WTC11 (cell line): ENCODE results near the gene SLAMF1. TPM values are rescaled to one million over a fixed set of nuclear protein-coding genes. Genes with fewer than 3 reads are reported as not detected.

ENCODE experiments used
- ATAC-seq: fragments of 200-7000 bp; cut with Tn5 transposase; 2 replicates; pipeline ENCODE4 v1.10.0; 2021; ENCODE audit warnings: mild to moderate bottlenecking, moderate library complexity
- CTCF ChIA-PET: fragments of 300-600 bp; sonication (Branson Sonifier 250); formaldehyde crosslinking; loops from one replicate; lab custom pipeline; 2021; ENCODE audit warnings: antibody characterized with exemption; lab: Charles Lee
- POLR2A ChIA-PET: fragments of 350-600 bp; sonication (Branson Sonifier 250); formaldehyde crosslinking; loops from one replicate; lab custom pipeline; 2021; ENCODE audit warnings: antibody characterized with exemption; lab: Charles Lee
- DNase-seq: peaks from one replicate; pipeline ENCODE4 v3.0.0; 2021; ENCODE audit warnings: low spot score
- H3K27ac Mint-ChIP-seq: 2 replicates; pipeline ENCODE4 v1.8.0; 2021; ENCODE audit warnings: mixed read lengths
- H3K27me3 Mint-ChIP-seq: 2 replicates; pipeline ENCODE4 v1.8.0; 2021; ENCODE audit warnings: low read depth, mild to moderate bottlenecking, moderate library complexity, mixed read lengths
- H3K36me3 Mint-ChIP-seq: 2 replicates; pipeline ENCODE4 v1.8.0; 2021; ENCODE audit warnings: mixed read lengths
- H3K4me1 Mint-ChIP-seq: 2 replicates; pipeline ENCODE4 v1.8.0; 2022; ENCODE audit warnings: mixed read lengths
- H3K4me3 Mint-ChIP-seq: 2 replicates; pipeline ENCODE4 v1.8.0; 2021; ENCODE audit warnings: mild to moderate bottlenecking, moderate library complexity, mixed read lengths
- H3K9me3 Mint-ChIP-seq: 2 replicates; pipeline ENCODE4 v1.8.0; 2021; ENCODE audit warnings: mixed read lengths
- CREM ChIP-seq: sonication (generic); formaldehyde crosslinking; IDR thresholded peaks from 2 replicates; pipeline ENCODE4 v1.8.1; 2022; ENCODE audit warnings: mild to moderate bottlenecking, missing genetic modification reagents, moderate library complexity
- ETV6 ChIP-seq: sonication (generic); formaldehyde crosslinking; IDR thresholded peaks from 2 replicates; pipeline ENCODE4 v1.8.1; 2022; ENCODE audit warnings: mild to moderate bottlenecking, missing genetic modification reagents
- GABPB1 ChIP-seq: sonication (generic); formaldehyde crosslinking; IDR thresholded peaks from 2 replicates; pipeline ENCODE4 v1.8.1; 2023; ENCODE audit warnings: mild to moderate bottlenecking, missing genetic modification reagents
- JUN ChIP-seq: sonication (generic); formaldehyde crosslinking; IDR thresholded peaks from 2 replicates; pipeline ENCODE4 v1.8.0; 2023; ENCODE audit warnings: mild to moderate bottlenecking, missing genetic modification reagents
- NFATC4 ChIP-seq: fragments of 250-450 bp; sonication (Bioruptor Pico); IDR thresholded peaks from 2 replicates; pipeline ENCODE4 v1.9.0; 2021; ENCODE audit warnings: mild to moderate bottlenecking
- PRRX2 ChIP-seq: fragments of 250-450 bp; sonication (Bioruptor Pico); IDR thresholded peaks from 2 replicates; pipeline ENCODE4 v1.8.0; 2021; ENCODE audit warnings: mild to moderate bottlenecking
- SMAD3 ChIP-seq: sonication (generic); formaldehyde crosslinking; IDR thresholded peaks from 2 replicates; pipeline ENCODE4 v1.8.0; 2022; ENCODE audit warnings: missing genetic modification reagents, mild to moderate bottlenecking, borderline replicate concordance
- SP1 ChIP-seq: sonication (generic); formaldehyde crosslinking; conservative IDR thresholded peaks from 2 replicates; pipeline ENCODE4 v1.8.1; 2022; ENCODE audit warnings: missing genetic modification reagents
- TCF7 ChIP-seq: sonication (generic); formaldehyde crosslinking; IDR thresholded peaks from 2 replicates; pipeline ENCODE4 v1.8.0; 2022; ENCODE audit warnings: mild to moderate bottlenecking, low read depth, missing genetic modification reagents, moderate library complexity
- ZNF219 ChIP-seq: sonication (generic); formaldehyde crosslinking; IDR thresholded peaks from 2 replicates; pipeline ENCODE4 v1.8.0; 2023; ENCODE audit warnings: missing genetic modification reagents, mild to moderate bottlenecking, borderline replicate concordance
- ZNF423 ChIP-seq: fragments of 250-450 bp; sonication (Bioruptor Pico); IDR thresholded peaks from 2 replicates; pipeline ENCODE4 v2.1.2; 2022; ENCODE audit warnings: mild to moderate bottlenecking, moderate library complexity
- total RNA-seq: library from RNA; stranded (reverse); gene quantifications from 3 replicates; pipeline ENCODE4 v1.2.3, GENCODE V29; 2021
- TF ChIP-seq, protein P1 (sequence below): sonication (generic); formaldehyde crosslinking; IDR thresholded peaks from 2 replicates; pipeline ENCODE4 v1.8.0; 2022; ENCODE audit warnings: missing genetic modification reagents
- TF ChIP-seq, protein P2 (sequence below): sonication (generic); formaldehyde crosslinking; IDR thresholded peaks from 2 replicates; pipeline ENCODE4 v1.8.1; 2022; ENCODE audit warnings: low read depth, missing genetic modification reagents, borderline replicate concordance
- TF ChIP-seq, protein P3 (sequence below): sonication (generic); formaldehyde crosslinking; IDR thresholded peaks from 2 replicates; pipeline ENCODE4 v1.8.1; 2022; ENCODE audit warnings: mild to moderate bottlenecking, missing genetic modification reagents, moderate library complexity, borderline replicate concordance
- TF ChIP-seq, protein P4 (sequence below): fragments of 250-450 bp; sonication (Bioruptor Pico); IDR thresholded peaks from 2 replicates; pipeline ENCODE4 v1.9.0; 2021; ENCODE audit warnings: mild to moderate bottlenecking
- TF ChIP-seq, protein P5 (sequence below): sonication (generic); formaldehyde crosslinking; IDR thresholded peaks from 2 replicates; pipeline ENCODE4 v1.8.1; 2023; ENCODE audit warnings: mild to moderate bottlenecking, missing genetic modification reagents
- TF ChIP-seq, protein P6 (sequence below): sonication (generic); formaldehyde crosslinking; IDR thresholded peaks from 2 replicates; pipeline ENCODE4 v1.8.1; 2022; ENCODE audit warnings: missing genetic modification reagents, borderline replicate concordance
- TF ChIP-seq, protein P7 (sequence below): fragments of 250-450 bp; sonication (Bioruptor Pico); IDR thresholded peaks from 2 replicates; pipeline ENCODE4 v1.8.0; 2021; ENCODE audit warnings: mild to moderate bottlenecking

The SLAMF1 gene
- total RNA-seq, 1 experiment from 2014 or later = 0.15 TPM

DNA sequence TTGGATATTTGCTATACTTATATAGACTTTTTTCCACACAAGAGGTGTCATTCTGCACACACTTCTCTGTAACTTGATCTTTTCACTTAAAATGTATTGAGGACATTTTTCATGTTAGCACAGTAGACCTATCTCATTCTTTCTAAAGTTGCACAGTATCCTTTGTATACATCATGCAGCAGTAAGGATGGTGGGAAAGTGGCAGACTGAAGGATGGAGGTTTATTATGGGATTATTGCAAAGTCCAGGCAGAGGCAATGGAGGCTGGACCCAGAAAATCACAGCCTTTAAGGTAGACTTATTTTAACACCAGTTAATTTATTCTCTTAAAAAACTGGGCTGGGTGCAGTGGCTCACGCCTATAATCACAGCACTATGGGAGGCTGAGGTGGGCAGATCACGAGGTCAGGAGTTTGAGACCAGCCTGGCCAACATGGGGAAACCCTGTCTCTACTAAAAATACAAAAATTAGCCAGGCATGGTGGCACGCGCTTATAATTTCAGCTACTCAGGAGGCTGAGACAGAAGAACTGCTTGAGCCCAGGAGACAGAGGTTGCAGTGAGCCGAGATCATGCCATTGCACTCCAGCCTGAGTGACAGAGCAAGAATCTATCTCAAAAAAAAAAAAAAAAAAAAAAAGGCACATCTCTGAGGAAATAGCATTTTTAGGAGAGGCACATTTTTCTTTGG, 25.8 kb downstream of the SLAMF1 start:
- H3K9me3 Mint-ChIP-seq = peaks cover 12% of the 10 kb centered on the region
- ATAC-seq (no peak), DNase-seq (no peak)
- H3K4me1 Mint-ChIP-seq = peaks cover 12% of the 10 kb centered on the region
- H3K27me3 Mint-ChIP-seq = no peaks in the 10 kb centered on the region; the same call in 1 of the 2 replicates
- peaks cover 7% of the 10 kb centered on the region for H3K36me3 Mint-ChIP-seq
- peak overlapping the region; percentile 39; the same call in 1 of the 2 replicates for H3K27ac Mint-ChIP-seq
- TF ChIP-seq GABPB1 (CRISPR knock-in tag) = no peak
- no peak for TF ChIP-seq SP1 (CRISPR knock-in tag)
- TF ChIP-seq, protein P1, sequence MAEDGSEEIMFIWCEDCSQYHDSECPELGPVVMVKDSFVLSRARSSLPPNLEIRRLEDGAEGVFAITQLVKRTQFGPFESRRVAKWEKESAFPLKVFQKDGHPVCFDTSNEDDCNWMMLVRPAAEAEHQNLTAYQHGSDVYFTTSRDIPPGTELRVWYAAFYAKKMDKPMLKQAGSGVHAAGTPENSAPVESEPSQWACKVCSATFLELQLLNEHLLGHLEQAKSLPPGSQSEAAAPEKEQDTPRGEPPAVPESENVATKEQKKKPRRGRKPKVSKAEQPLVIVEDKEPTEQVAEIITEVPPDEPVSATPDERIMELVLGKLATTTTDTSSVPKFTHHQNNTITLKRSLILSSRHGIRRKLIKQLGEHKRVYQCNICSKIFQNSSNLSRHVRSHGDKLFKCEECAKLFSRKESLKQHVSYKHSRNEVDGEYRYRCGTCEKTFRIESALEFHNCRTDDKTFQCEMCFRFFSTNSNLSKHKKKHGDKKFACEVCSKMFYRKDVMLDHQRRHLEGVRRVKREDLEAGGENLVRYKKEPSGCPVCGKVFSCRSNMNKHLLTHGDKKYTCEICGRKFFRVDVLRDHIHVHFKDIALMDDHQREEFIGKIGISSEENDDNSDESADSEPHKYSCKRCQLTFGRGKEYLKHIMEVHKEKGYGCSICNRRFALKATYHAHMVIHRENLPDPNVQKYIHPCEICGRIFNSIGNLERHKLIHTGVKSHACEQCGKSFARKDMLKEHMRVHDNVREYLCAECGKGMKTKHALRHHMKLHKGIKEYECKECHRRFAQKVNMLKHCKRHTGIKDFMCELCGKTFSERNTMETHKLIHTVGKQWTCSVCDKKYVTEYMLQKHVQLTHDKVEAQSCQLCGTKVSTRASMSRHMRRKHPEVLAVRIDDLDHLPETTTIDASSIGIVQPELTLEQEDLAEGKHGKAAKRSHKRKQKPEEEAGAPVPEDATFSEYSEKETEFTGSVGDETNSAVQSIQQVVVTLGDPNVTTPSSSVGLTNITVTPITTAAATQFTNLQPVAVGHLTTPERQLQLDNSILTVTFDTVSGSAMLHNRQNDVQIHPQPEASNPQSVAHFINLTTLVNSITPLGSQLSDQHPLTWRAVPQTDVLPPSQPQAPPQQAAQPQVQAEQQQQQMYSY (CRISPR knock-in tag) = no peak
- TF ChIP-seq JUN (CRISPR knock-in tag) = no peak
- TF ChIP-seq, protein P2, sequence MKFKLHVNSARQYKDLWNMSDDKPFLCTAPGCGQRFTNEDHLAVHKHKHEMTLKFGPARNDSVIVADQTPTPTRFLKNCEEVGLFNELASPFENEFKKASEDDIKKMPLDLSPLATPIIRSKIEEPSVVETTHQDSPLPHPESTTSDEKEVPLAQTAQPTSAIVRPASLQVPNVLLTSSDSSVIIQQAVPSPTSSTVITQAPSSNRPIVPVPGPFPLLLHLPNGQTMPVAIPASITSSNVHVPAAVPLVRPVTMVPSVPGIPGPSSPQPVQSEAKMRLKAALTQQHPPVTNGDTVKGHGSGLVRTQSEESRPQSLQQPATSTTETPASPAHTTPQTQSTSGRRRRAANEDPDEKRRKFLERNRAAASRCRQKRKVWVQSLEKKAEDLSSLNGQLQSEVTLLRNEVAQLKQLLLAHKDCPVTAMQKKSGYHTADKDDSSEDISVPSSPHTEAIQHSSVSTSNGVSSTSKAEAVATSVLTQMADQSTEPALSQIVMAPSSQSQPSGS = no peak
- TF ChIP-seq, protein P3, sequence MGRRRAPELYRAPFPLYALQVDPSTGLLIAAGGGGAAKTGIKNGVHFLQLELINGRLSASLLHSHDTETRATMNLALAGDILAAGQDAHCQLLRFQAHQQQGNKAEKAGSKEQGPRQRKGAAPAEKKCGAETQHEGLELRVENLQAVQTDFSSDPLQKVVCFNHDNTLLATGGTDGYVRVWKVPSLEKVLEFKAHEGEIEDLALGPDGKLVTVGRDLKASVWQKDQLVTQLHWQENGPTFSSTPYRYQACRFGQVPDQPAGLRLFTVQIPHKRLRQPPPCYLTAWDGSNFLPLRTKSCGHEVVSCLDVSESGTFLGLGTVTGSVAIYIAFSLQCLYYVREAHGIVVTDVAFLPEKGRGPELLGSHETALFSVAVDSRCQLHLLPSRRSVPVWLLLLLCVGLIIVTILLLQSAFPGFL (CRISPR knock-in tag) = no peak
- TF ChIP-seq, protein P4, sequence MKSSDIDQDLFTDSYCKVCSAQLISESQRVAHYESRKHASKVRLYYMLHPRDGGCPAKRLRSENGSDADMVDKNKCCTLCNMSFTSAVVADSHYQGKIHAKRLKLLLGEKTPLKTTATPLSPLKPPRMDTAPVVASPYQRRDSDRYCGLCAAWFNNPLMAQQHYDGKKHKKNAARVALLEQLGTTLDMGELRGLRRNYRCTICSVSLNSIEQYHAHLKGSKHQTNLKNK (CRISPR knock-in tag) = no peak
- TF ChIP-seq TCF7 (CRISPR knock-in tag) = no peak
- TF ChIP-seq PRRX2 (CRISPR knock-in tag) = no peak
- TF ChIP-seq ZNF423 (CRISPR knock-in tag) = no peak
- TF ChIP-seq ETV6 = no peak
- TF ChIP-seq, protein P5, sequence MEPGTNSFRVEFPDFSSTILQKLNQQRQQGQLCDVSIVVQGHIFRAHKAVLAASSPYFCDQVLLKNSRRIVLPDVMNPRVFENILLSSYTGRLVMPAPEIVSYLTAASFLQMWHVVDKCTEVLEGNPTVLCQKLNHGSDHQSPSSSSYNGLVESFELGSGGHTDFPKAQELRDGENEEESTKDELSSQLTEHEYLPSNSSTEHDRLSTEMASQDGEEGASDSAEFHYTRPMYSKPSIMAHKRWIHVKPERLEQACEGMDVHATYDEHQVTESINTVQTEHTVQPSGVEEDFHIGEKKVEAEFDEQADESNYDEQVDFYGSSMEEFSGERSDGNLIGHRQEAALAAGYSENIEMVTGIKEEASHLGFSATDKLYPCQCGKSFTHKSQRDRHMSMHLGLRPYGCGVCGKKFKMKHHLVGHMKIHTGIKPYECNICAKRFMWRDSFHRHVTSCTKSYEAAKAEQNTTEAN = no peak
- TF ChIP-seq, protein P6, sequence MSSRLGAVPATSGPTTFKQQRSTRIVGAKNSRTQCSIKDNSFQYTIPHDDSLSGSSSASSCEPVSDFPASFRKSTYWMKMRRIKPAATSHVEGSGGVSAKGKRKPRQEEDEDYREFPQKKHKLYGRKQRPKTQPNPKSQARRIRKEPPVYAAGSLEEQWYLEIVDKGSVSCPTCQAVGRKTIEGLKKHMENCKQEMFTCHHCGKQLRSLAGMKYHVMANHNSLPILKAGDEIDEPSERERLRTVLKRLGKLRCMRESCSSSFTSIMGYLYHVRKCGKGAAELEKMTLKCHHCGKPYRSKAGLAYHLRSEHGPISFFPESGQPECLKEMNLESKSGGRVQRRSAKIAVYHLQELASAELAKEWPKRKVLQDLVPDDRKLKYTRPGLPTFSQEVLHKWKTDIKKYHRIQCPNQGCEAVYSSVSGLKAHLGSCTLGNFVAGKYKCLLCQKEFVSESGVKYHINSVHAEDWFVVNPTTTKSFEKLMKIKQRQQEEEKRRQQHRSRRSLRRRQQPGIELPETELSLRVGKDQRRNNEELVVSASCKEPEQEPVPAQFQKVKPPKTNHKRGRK (CRISPR knock-in tag) = no peak
- no peak for TF ChIP-seq ZNF219
- ChIA-PET CTCF (no interaction called here), POLR2A (no interaction called here)
- no peak overlapping the region for H3K4me3 Mint-ChIP-seq

DNA sequence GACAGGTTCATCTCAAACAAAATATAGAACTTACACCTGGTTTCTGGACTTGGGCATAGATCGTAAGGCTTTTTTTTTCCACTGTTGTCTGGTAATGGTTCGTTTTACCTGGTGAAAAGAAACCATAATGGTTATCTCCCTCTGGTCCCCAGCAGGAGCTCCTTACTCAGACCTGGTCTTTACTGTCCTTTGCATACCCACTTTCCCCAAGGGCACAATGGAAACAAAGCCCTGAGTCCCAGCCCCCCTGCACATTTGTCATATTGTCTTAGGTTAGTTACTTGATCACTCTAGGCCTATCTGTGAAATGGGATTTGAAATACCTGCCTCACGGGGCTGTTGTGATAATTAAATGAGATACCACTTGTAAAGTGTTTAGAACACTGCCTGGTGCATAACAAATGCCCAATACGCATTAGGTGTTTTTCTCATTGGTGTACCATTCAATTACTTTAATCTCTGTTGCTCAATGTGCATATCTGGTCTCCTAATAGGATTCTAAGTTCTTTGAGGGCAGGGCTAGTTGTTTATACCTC, 27.0 kb downstream of the SLAMF1 start:
- POLR2A ChIA-PET = no interaction called here
- H3K4me3 Mint-ChIP-seq = no peak overlapping the region
- TF ChIP-seq CREM (CRISPR knock-in tag) (no peak), NFATC4 (CRISPR knock-in tag) (no peak), SMAD3 (CRISPR knock-in tag) (no peak)
- TF ChIP-seq, protein P2 = no peak
- TF ChIP-seq, protein P7, sequence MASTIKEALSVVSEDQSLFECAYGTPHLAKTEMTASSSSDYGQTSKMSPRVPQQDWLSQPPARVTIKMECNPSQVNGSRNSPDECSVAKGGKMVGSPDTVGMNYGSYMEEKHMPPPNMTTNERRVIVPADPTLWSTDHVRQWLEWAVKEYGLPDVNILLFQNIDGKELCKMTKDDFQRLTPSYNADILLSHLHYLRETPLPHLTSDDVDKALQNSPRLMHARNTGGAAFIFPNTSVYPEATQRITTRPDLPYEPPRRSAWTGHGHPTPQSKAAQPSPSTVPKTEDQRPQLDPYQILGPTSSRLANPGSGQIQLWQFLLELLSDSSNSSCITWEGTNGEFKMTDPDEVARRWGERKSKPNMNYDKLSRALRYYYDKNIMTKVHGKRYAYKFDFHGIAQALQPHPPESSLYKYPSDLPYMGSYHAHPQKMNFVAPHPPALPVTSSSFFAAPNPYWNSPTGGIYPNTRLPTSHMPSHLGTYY (CRISPR knock-in tag) = no peak

More for the DNA sequence above, 27.0 kb downstream of the SLAMF1 start:
- H3K27me3 Mint-ChIP-seq = no peaks in the 10 kb centered on the region; the same call in 1 of the 2 replicates
- CTCF ChIA-PET = interaction anchor here (0.6 to 1.6 kb wide), 6 partner anchors 13 to 253 kb away, joined by 3 to 12 read pairs (median 5); no protein-coding TSS in a partner anchor
- no peak overlapping the region for H3K27ac Mint-ChIP-seq
- no peak for DNase-seq
- ATAC-seq = no peak
- H3K9me3 Mint-ChIP-seq = peaks cover 12% of the 10 kb centered on the region
- peaks cover 7% of the 10 kb centered on the region for H3K36me3 Mint-ChIP-seq
- H3K4me1 Mint-ChIP-seq = peaks cover 12% of the 10 kb centered on the region
